Neural cell (in vitro differentiated cells): ENCODE results near the gene NEK2. TPM values are rescaled to one million over a fixed set of nuclear protein-coding genes. Genes with fewer than 3 reads are reported as not detected.
A peak's percentile ranks its signal among the peaks of the same experiment; 100 is the strongest.

ENCODE experiments used
- H2AFZ ChIP-seq: fragments of 200-600, 300-800 bp; sonication (generic), shearing (Covaris generic); 2 replicates; pipeline ENCODE4 v1.6.0; 2014; ENCODE audit warnings: low read depth, mild to moderate bottlenecking, antibody characterized with exemption, low read length, moderate library complexity
- H3F3A ChIP-seq: fragments of 200-600 bp; shearing (Covaris generic); 2 replicates; pipeline ENCODE4 v1.6.1; 2016; ENCODE audit warnings: mild to moderate bottlenecking, moderate library complexity, mixed read lengths, antibody characterized with exemption, low read length; ENCODE audit not compliant: insufficient read depth, poor library complexity, severe bottlenecking
- H3K27ac ChIP-seq: fragments of 200-600, 300-800 bp; sonication (generic), shearing (Covaris generic); 2 replicates; pipeline ENCODE4 v1.5.1; 2014; ENCODE audit warnings: mild to moderate bottlenecking, low read length, moderate library complexity
- H3K27me3 ChIP-seq: fragments of 300-800, 200-600 bp; sonication (generic), shearing (Covaris generic); 2 replicates; pipeline ENCODE4 v1.6.0; 2014; ENCODE audit warnings: mild to moderate bottlenecking, low read depth, low read length, moderate library complexity; ENCODE audit not compliant: insufficient read depth
- H3K36me3 ChIP-seq: fragments of 300-800, 200-600 bp; sonication (generic), shearing (Covaris generic); 2 replicates; pipeline ENCODE4 v1.5.1; 2014; ENCODE audit warnings: mild to moderate bottlenecking, antibody characterized with exemption, low read length, moderate library complexity; ENCODE audit not compliant: insufficient read depth
- H3K4me2 ChIP-seq: fragments of 300-800, 200-600 bp; sonication (generic), shearing (Covaris generic); 2 replicates; pipeline ENCODE4 v1.6.0; 2014; ENCODE audit warnings: mild to moderate bottlenecking, low read length
- H3K4me3 ChIP-seq: fragments of 300-800, 200-600 bp; sonication (generic), shearing (Covaris generic); 2 replicates; pipeline ENCODE4 v1.5.1; 2014; ENCODE audit warnings: mild to moderate bottlenecking, low read length, moderate library complexity
- H3K79me2 ChIP-seq: fragments of 200-600 bp; shearing (Covaris generic); replicated peaks from 2 replicates; pipeline ENCODE4 v1.6.0; 2014; ENCODE audit warnings: mild to moderate bottlenecking, low read length, moderate library complexity; ENCODE audit not compliant: insufficient read depth
- H3K9ac ChIP-seq: fragments of 300-800, 200-600 bp; sonication (generic), shearing (Covaris generic); 2 replicates; pipeline ENCODE4 v1.6.1; 2016; ENCODE audit warnings: mild to moderate bottlenecking, low read length, mixed read lengths
- H3K9me2 ChIP-seq: fragments of 200-600 bp; shearing (Covaris generic); 2 replicates; pipeline ENCODE4 v1.6.1; 2016; ENCODE audit warnings: mild to moderate bottlenecking, low read length, mixed read lengths; ENCODE audit not compliant: insufficient read depth
- H3K9me3 ChIP-seq: fragments of 200-600, 300-800 bp; sonication (generic), shearing (Covaris generic); 2 replicates; pipeline ENCODE4 v1.6.1; 2016; ENCODE audit warnings: mild to moderate bottlenecking, mixed run types, low read length, moderate library complexity, mixed read lengths
- H4K20me1 ChIP-seq: fragments of 200-600 bp; shearing (Covaris generic); 2 replicates; pipeline ENCODE4 v1.6.1; 2016; ENCODE audit warnings: mild to moderate bottlenecking, mixed run types; ENCODE audit not compliant: insufficient read depth
- CTCF ChIP-seq: fragments of 450-650 bp; IDR thresholded peaks from 2 replicates; pipeline ENCODE4 v1.5.1; 2014; ENCODE audit warnings: antibody characterized with exemption, mild to moderate bottlenecking, moderate library complexity; ENCODE audit not compliant: poor library complexity, severe bottlenecking
- EP300 ChIP-seq: fragments of 450-650 bp; conservative IDR thresholded peaks from 2 replicates; pipeline ENCODE4 v1.6.1; 2014; ENCODE audit warnings: antibody characterized with exemption, mild to moderate bottlenecking, moderate library complexity; ENCODE audit not compliant: poor library complexity, severe bottlenecking
- EZH2 ChIP-seq: fragments of 200-600, 300-800 bp; shearing (Covaris generic), sonication (generic); IDR thresholded peaks from 2 replicates; pipeline ENCODE4 v1.6.1; 2014; ENCODE audit warnings: antibody characterized with exemption, low read length, borderline replicate concordance, mild to moderate bottlenecking; ENCODE audit not compliant: insufficient read depth, poor library complexity, severe bottlenecking
- MXI1 ChIP-seq: fragments of 450-650 bp; conservative IDR thresholded peaks from 2 replicates; pipeline ENCODE4 v1.6.1; 2014; ENCODE audit warnings: antibody characterized with exemption, mild to moderate bottlenecking; ENCODE audit not compliant: poor library complexity, severe bottlenecking
- POLR2AphosphoS5 ChIP-seq: IDR thresholded peaks from 2 replicates; pipeline ENCODE4 v1.6.1; 2012
- RAD21 ChIP-seq: fragments of 450-650 bp; conservative IDR thresholded peaks from 2 replicates; pipeline ENCODE4 v1.6.1; 2014; ENCODE audit warnings: antibody characterized with exemption, mild to moderate bottlenecking, moderate library complexity
- REST ChIP-seq: IDR thresholded peaks from 2 replicates; pipeline ENCODE4 v1.6.1; 2012; ENCODE audit warnings: borderline replicate concordance
- SMC3 ChIP-seq: fragments of 450-650 bp; conservative IDR thresholded peaks from 2 replicates; pipeline ENCODE4 v1.6.1; 2014; ENCODE audit warnings: antibody characterized with exemption, mild to moderate bottlenecking, moderate library complexity; ENCODE audit not compliant: poor library complexity
- TAF1 ChIP-seq: IDR thresholded peaks from 2 replicates; pipeline ENCODE4 v1.6.1; 2012; ENCODE audit warnings: low read depth
- polyA plus RNA-seq: library from polyadenylated mRNA; depleted of rRNA; stranded (reverse); fragments of >200 nt; gene quantifications from 2 replicates; pipeline ENCODE4 v1.2.3, GENCODE V29; 2014

The NEK2 gene
- polyA plus RNA-seq, 1 donor from 2014 or later: 0.98 TPM

GRCh38 chr1:211699059-211699458 is 23.6 kb upstream of the NEK2 start:
- H3K9ac ChIP-seq: no peak overlapping the region
- no peak for TF ChIP-seq MXI1
- no peak for TF ChIP-seq REST
- TF ChIP-seq SMC3: no peak
- no peak for TF ChIP-seq RAD21
- no peak for TF ChIP-seq CTCF
- no peak for TF ChIP-seq EP300
- TF ChIP-seq EZH2: no peak
- TF ChIP-seq TAF1: no peak
- no peak for TF ChIP-seq POLR2AphosphoS5

GRCh38 chr1:211698161-211699026 is 23.0 kb upstream of the NEK2 start:
- Histone ChIP-seq H2AFZ (no peak overlapping the region), H3K79me2 (no peaks in the 10 kb centered on the region), H3K9me2 (no peaks in the 10 kb centered on the region), H4K20me1 (no peaks in the 10 kb centered on the region), H3K4me3 (no peak overlapping the region), H3K9me3 (no peaks in the 10 kb centered on the region), H3K27ac (no peak overlapping the region), H3K27me3 (no peaks in the 10 kb centered on the region), H3K4me2 (no peak overlapping the region), H3F3A (no peaks in the 10 kb centered on the region), H3K9ac (no peak overlapping the region), H3K36me3 (no peaks in the 10 kb centered on the region)
- TF ChIP-seq REST: no peak
- TF ChIP-seq CTCF: peak; percentile 50
- no peak for TF ChIP-seq TAF1

More at GRCh38 chr1:211699059-211699458, 23.6 kb upstream of the NEK2 start:
- H2AFZ ChIP-seq: no peak overlapping the region
- no peaks in the 10 kb centered on the region for H3K36me3 ChIP-seq
- H3K9me2 ChIP-seq: no peaks in the 10 kb centered on the region
- H3K9me3 ChIP-seq: no peaks in the 10 kb centered on the region
- no peaks in the 10 kb centered on the region for H3F3A ChIP-seq
- no peak overlapping the region for H3K4me3 ChIP-seq
- no peaks in the 10 kb centered on the region for H3K79me2 ChIP-seq
- no peak overlapping the region for H3K27ac ChIP-seq
- no peaks in the 10 kb centered on the region for H3K27me3 ChIP-seq
- H4K20me1 ChIP-seq: no peaks in the 10 kb centered on the region
- no peak overlapping the region for H3K4me2 ChIP-seq
